GM21390 (cell line): ENCODE data around the gene AAMP.

Experiments
- ATAC-seq: cut with Tn5 transposase; IDR thresholded peaks from one replicate; pipeline ENCODE4 v1.9.1; 2021; ENCODE audit not compliant: unreplicated experiment

The AAMP gene

DNA sequence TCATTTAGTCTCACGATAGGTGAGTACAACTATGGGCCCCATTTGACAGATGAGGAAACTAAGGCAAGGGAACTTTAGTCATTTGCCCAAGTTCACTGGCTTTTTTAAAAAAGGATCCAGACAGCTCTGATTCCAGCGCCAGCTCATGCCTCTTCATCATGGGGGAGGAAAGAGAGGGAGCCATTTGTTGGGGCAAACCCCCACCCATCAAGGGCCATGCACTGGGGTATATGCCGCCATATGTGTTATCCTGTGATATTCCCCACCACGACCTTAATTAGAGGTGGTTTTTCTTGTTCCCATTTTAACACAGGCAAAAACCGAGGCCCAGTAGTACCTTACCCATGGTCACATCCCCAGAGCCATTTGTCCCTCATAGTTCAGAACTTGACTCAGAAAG lies 9.8 kb downstream of the AAMP start:
- ATAC-seq: no peak

DNA sequence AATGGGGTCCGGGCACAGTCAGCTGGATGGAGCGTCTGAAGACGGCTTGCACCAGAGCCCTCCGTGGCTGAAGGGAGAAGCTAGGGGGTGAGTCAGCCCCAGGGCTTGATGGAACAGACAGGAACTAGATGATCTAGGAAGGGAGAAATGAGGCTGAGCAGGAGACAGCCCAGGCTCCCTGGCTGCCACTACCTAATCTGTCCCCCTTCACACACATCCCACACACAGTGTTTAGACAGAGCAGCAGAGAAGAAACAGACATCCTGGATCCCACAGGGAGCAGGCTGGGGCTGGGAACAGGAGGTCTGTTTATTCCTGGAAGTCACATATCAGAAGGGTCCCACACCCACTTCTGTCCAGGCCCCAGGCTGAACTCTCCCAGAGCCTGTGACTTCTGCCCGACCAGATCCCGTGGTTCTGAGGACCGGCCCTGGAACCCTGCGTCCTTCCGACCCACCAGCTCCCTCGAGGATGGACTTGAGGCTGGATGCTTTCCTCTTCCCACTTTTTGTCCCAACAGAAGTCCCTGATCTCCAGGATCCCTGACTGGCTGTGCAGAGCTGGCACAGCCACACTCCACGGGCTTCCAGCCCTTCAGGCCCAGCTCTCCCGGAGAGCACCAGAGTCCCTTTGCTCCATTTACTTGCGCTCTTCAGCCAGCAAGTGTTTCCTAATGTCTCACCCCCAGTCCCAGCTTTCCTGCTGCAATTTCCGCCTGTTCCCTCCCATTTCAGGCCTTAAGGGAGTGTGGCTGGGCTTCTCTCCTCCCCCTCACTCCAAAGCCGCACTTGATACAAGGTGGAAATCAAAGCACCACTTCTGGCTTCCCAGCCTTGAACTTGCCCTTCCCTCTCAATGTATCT lies 10.6 kb downstream of the AAMP start:
- no peak for ATAC-seq

DNA sequence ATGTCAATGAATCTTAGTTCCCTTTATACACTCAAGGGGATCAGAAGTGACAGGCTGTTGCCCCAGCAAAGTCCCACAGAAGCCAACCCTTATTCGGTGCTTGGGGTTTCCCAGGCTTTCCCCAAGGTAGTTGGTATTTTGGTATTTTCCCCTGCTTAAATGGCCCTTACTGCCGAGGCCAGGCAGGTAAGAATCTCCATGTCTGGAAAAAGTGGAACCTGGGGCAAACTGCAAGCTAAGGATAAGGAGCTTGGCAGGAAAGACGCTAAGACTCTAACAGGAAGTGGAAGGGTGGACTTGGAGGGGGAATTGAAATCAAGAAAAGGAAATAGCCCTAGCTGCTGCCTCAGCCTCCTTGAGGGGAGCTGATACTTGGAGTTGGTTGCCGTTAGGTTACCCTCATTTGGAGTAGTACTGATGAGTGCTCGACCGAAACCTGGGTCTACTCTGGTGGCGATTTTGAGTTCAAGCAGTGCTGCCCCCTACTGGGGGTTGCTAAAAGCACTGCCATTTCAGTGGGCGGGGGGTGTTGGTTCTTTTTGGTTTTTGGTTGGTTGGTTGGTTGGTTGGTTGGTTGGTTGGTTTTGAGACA lies 12.5 kb downstream of the AAMP start:
- peak; percentile 83 for ATAC-seq

DNA sequence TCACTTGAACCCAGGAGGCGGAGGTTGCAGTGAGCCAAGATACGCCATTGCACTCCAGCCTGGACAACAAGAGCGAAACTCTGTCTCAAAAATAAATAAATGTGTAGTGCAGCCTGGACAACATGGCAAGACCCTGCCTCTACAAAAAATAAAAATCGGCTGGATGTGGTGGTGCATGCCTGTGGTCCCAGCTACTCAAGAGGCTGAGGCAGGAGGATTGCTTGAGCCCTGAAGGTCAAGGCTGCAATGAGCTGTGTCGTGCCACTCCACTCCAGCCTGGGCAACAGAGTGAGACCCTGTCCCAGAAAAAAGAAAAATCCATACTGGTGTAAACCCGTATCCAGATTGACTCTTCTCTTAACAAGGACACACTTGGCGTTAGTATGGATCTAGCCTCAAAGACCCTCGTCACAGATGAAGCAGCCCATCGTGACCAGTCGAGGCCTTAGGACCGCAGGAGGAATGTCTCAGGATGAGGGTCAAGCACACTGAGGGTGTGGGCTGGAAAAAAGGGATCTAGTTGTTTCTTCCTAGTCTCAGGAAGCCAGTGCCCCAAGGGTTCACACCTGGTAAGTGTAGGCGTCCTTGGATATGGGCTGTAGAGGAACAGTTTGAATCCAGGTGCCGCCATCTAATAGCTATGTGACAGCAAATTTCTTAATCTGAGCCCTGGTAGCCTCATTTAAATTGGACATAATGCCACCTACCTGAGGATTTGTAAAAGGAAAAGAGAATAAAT lies 13.2 kb downstream of the AAMP start:
- peak; percentile 13 for ATAC-seq

DNA sequence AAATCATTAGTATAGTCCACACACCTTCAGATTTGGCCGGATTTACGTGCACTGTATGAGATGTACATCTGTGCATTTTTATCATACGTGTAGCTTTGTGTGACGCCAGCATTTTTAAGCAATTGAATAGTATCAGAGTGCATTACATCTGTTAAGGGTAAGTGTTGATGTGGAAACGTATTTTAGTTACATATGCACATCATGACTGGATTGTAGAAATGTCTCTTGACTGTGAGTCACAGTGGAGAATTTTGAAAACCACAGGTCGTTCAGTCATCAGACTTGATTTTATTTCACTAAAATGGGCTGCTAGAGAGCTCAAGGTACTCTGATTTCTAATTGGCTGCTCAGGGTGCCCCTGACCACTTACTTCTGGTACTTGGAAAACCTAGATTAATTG lies 14.5 kb downstream of the AAMP start:
- ATAC-seq: no peak

DNA sequence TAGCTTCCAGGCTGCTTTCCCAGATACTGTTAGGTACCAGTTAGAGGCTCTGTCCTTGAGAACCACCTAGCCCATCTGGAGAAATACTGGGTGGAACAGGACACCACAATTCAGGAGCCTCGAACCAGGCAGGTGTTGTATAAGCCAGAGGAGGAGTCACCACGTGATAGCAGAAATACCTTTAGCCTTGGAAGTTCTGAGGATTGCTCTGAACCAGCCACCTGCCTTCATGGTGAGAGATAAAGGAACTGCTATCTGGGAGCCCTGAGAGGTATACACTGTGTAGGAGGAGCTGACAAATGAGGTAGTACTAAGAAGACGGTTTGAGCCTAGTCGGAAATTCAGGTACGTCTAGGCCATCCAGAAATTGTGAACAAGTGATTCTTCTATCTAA lies 16.7 kb downstream of the AAMP start:
- no peak for ATAC-seq

DNA sequence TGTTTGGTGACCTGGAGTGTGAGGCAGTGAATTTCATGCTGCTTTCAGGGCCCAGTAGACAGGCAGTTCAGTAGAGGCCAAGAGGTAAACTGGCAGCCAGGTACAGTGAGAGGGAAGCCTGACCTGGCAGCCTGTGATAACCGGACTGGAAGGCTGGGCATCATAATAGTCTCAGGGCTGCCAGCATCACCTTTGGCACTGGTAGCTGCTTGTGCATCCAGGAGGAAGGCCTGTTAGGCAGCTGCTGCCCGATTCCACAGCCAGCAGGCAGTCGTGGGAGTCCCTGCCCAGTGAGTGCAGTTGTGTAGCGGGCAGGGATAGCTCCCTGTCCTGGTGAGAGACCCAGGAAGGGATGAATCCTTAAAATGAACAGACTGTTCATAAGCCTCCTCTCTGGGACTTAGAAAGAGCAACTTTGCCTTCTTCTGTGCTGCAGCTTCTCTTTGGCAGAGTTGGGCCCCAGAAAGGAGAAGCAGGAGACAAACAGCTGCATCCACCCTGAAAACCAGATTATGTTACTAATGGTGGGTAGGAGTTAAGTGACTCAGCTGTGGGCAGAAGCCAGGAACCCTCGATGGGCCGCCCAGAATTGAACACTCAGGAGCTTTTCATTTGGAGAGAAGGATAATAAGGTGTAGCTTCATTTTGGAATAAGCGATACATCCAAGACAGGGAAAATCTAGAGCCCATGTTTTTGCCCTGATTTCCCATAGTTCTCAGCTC lies 17.3 kb downstream of the AAMP start:
- no peak for ATAC-seq

DNA sequence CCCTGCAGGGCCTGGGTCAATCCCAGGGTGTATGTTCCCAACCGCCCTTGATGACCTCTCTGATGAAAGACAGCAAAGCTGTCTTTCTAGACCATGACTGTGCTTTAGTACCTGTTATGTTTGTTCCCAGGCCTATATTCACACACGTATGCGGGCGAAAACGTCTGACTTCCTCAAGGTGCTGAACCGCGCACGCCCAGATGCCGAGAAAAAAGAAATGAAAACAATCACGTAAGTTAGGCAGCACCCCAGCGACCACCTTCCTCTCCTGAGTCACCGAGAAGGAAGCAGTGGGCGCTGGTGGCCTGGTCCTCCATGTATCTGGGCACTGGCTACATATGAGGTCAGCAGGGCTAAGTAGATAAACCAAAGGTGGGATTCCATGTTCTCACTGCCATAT lies 20.2 kb downstream of the AAMP start:
- ATAC-seq: no peak

DNA sequence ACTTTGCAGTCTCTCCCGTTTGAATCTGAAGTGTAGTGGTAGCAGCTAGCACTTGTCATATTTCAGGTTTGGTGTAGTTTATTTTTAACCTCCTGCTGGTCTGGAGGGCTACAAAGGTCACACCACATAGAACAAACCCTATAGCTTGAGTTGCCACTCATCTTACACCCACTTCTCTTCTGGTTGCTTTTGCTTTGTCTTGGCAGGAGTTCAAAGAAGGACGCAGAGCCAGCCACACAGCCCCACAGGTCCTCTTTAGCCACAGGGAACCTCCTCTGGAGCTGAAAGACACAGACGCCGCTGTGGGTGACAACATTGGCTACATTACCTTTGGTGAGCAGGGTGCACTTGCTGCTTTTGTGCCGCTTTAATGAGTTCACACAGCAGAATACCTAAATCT lies 24.7 kb downstream of the AAMP start:
- no peak for ATAC-seq

DNA sequence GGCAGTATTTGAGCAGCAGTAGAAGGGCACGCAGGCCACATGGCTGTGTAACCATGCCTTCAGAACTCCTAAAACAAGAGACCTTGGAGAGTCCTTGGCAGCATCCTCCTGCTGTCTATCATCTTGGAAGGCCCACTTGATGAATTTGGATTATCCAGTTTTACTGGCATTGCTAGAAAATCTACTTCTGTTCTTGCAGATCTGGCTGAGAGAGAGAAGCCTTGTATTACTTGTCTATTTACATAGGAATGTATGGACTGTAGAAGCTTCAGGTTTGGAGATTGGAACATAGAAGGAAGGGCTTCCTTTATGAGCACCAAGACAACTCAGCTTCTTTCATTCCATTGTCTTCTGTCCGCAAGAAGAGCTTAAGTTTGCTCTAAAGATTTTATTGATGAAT lies 25.3 kb downstream of the AAMP start:
- ATAC-seq: no peak

DNA sequence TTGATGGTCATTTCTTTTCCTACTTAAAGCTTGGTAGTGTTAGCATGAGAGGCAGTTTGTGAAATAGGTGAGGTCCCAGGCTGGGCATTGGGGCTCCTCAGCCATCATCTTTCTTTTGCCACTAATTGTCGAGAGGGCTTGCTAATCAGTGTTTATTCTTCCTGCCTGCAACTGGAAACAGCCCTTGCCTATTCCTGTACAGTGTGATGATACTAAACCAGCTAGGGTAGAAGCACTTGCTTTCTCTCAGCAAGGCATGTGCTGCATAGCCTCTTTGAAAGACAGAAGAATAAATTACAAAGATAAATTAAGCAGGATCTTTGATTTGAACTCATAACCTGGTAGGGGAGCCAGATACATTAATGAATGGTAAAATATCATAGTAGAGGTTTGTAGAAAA lies 25.7 kb downstream of the AAMP start:
- ATAC-seq: no peak

DNA sequence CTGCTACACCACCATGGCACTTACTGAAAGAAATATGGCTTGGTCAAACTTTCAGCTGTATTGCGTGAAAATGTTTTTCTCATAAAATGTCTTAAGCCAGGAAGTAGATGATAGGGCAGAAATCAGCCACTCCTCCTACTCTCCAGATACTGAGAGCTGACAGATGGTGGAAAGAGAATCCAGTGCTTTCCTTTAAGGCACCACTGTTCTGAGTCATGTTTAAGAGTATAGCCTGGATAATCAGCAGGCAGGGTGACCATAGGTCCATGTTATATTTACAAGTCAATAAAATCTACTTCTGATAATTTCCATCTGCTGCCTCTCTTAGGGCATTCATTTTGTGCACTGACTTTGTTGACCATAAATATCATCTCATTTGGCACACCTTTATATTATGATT lies 31.1 kb downstream of the AAMP start:
- ATAC-seq: no peak

DNA sequence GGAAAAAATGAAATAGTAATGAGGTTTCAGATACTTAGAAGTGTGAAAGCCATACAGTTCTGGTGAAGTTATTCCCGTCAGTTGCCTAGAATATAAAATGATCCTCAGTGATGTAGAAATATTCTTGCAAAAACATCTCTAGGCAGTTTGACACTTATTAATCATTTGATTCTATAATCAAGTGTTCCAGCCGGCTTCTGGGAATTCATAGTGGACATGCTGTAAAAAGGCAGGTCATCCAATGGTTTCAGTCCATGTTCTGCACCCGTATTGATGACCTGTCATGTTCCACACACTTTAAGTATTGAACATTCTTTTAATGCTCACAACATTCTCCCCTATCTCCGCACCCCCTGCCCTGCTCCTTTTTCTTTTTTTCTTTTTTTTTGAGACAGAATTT lies 33.1 kb downstream of the AAMP start:
- ATAC-seq: no peak

DNA sequence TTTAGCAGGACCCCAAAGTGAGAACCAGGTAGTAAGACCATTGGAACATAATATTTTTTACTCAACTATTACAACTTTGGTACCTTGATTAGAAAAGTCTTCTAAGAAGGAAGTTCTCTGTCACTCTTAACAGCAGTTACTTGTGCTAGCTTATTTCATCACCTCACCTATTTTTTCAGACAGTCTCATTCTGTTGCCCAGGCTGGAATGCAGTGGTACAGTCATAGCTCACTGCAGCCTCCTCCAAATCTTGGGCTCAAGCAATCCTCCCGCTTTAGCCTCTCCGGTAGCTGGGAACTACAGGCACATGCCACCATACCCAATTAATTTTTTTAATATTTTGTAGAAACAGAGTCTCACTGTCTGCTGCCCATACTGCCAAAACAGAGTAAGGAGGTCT lies 34.9 kb downstream of the AAMP start:
- ATAC-seq: no peak

DNA sequence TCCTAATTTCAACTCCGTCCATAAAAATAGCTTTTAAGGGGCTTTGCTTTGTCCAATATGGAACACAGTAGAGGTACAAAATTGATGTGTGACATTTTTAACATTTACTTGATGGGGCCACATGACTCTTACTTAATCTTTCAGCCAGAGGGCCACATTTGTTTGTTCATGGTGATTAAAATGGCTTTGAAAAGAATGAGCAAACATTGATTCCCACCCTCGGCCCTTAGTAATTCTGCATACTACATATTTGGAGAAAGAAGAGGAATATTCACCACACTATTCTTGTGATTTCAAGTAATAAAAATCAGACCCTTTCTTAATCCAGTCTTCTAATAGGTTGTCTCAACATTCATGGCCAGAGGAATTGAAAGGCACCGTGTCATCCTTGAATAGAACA lies 35.4 kb downstream of the AAMP start:
- no peak for ATAC-seq

DNA sequence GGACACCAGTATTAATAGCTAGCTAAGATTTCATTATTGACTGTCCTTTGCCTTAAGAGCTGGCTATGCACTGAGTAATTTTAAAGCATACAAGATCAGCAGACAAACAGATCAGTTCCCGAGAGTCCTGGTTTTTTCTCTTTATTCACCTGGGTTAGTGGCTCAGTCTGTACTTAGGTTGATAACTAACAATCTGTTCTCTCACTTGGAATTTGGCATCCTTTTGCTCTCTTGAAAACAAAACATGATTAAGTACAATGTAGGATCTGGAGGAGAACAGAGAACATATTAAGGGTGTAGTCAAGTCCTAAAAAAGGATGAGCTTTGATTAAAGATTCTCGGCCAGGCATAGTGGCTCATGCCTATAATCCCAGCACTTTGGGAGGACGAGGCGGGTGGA lies 36.4 kb downstream of the AAMP start:
- ATAC-seq: no peak

DNA sequence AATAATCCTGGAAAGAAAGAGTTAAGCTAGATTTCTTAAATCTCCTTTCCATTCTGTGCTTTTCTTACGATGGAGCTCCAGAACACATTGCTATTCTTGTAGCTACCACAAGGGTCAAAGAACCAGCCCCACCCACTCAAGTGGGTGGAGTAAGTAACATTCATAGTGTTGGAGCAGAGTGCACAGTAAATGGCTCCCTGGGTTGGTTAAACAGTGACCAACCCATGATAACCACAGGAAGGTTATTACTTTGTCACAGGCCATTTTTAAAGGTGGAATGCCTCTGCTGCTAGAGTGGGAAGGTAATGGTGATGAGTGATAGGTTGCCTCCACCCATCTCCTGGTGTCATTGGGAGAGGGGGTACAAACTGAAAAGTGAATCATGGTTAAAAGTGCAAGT lies 39.1 kb downstream of the AAMP start:
- peak; percentile 55 for ATAC-seq

DNA sequence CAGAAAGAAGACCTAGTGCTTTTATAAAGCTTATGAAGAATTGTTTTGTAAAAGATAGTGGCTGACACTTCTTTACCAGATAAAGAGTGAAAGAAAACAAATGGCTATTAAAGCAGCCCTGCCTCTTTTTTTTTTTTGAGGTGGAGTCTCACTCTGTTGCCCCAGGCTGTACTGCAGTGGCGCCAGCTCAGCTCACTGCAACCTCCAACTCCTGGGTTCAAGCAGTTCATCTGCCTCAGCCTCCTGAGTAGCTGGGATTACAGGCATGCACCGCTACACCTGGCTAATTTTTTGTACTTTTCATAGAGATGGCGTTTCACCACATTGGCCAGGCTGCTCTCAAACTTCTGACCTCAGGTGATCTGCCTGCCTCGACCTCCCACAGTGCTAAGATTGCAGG lies 40.1 kb downstream of the AAMP start:
- no peak for ATAC-seq

DNA sequence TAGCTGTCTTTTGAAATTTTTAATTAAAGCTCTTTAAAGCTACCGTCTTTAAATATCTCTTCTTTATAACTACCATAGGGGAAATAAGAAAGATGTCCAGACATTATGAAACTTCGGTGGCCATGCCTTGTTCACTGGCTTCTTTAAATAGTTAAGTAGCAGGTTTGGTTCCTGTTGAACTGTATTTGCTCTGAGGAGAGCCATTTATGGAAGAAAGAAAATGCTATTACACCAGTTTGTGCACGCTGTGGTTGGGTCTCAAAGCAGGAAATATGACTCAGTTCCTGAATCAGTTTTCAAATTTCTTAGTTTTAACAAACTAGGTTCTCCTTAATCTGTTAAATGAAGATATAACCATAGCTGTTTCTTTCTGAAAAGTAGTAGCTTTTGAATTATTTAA lies 40.7 kb downstream of the AAMP start:
- ATAC-seq: peak; percentile 85

DNA sequence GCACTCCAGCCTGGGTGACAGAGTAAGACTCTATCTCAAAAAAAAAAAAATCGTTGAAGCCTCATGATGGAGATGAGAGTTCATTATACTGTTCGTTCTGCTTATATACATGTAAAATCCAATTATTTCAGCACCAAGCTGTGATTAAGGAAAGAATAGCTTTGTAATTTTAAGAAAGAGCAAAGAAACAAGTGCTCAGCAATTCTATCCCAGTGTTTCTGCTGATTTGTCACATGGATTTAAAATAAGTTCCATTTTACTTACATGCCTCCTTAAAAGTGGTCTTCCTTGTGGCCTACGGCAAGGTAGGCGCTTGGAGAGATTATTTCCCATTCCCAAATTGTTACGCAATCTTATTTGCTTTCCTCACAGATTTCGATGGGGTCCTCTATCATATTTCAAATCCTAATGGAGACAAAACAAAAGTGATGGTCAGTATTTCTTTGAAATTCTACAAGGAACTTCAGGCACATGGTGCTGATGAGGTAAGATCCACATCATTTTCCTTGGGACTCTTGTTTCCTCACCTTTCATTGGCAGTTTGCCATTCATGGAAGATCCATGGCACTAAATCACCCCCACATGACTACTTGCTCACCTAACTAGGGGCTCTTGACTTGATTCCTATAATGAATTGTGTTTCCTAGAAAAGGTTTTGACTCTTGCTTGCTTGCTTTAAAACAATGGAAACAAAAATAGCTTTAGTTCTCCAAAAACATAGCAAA lies 41.4 kb downstream of the AAMP start:
- ATAC-seq: no peak

DNA sequence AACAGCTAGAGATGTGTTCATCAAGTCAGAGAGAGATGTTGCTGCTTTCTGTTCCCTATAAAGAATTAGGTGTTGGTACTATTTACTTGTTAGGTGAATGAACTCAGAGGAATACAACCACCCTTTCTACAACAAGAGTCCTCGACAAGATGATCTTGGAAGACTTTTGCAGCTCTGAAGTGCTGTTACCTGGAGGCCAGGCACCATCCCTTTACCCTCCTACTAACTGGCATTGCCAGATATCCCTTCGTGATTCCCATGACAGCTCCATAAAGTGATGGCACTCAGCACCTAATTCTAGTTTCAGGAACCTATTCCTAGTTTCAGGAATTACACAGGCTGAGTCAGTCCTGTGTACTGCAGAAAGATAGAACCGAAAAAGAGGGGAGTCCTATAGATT lies 43.0 kb downstream of the AAMP start:
- ATAC-seq: no peak
